ENCODE results near the gene LYPD5.

LYPD5 gene

GRCh38 chr19:43797118-43797517 is 5.1 kb downstream of the LYPD5 start:
- TF ChIP-seq, protein P1, sequence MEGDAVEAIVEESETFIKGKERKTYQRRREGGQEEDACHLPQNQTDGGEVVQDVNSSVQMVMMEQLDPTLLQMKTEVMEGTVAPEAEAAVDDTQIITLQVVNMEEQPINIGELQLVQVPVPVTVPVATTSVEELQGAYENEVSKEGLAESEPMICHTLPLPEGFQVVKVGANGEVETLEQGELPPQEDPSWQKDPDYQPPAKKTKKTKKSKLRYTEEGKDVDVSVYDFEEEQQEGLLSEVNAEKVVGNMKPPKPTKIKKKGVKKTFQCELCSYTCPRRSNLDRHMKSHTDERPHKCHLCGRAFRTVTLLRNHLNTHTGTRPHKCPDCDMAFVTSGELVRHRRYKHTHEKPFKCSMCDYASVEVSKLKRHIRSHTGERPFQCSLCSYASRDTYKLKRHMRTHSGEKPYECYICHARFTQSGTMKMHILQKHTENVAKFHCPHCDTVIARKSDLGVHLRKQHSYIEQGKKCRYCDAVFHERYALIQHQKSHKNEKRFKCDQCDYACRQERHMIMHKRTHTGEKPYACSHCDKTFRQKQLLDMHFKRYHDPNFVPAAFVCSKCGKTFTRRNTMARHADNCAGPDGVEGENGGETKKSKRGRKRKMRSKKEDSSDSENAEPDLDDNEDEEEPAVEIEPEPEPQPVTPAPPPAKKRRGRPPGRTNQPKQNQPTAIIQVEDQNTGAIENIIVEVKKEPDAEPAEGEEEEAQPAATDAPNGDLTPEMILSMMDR (IDR thresholded peaks at IDR 0.05; ENCODE audit: extremely low read depth, insufficient read depth, missing control alignments): no peak
- no peak for DNase-seq (ENCODE audit: low spot score)
- in situ Hi-C loops (cut with MboI; ENCODE audit: low pct_unique_long_range_greater_than_20kb, low sequenced_read_pairs, unreplicated experiment): no loop called here

DNA sequence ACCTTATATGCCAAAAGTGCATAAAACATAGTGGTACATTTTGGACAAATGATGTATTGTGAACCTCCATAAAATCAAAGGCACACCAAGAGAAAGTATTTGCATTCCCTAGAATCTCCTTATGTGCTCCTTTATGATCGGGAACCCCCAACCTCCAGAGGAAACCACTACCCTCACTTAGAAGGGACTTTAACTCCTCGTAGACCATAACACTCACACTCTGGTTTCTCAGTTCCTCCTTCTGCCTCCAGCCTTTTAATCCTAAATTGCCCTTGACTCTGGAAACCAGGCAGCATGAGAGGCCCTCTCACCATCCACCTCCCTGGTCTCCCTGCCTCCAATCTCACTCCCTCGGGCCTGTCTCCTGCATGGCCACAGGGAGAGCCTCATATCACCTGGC is 11.7 kb downstream of the LYPD5 start:
- TF ChIP-seq, protein P1 (IDR thresholded peaks at IDR 0.05; ENCODE audit: extremely low read depth, insufficient read depth, missing control alignments): no peak
- peak; percentile 39 for DNase-seq (ENCODE audit: low spot score)
- in situ Hi-C loops (cut with MboI; ENCODE audit: low pct_unique_long_range_greater_than_20kb, low sequenced_read_pairs, unreplicated experiment): no loop called here

DNA sequence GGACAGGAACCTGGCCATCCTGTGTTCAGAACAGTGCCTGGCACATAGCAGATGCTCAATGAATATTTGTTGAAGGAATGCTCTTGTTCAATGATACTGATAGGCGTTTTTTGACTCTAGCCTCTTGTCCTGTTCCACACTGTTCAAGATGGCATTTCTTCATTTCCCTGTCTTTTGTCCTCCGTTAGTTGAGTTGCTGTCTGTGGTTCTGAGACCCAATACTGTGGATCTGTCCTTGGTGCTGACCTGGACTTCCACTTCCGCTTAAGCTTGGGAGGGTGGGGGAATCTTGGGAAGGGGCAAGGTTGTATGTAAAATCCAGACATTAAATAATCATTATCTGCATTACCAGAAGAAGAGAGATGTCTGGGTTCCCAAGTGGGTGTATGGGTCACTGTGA is 13.2 kb downstream of the LYPD5 start:
- TF ChIP-seq, protein P1 (IDR thresholded peaks at IDR 0.05; ENCODE audit: extremely low read depth, insufficient read depth, missing control alignments): no peak
- no peak for DNase-seq (ENCODE audit: low spot score)
- in situ Hi-C loops (cut with MboI; ENCODE audit: low pct_unique_long_range_greater_than_20kb, low sequenced_read_pairs, unreplicated experiment): no loop called here

GRCh38 chr19:43786665-43787064 is 15.6 kb downstream of the LYPD5 start:
- in situ Hi-C loops (cut with MboI; ENCODE audit: low pct_unique_long_range_greater_than_20kb, low sequenced_read_pairs, unreplicated experiment): no loop called here
- TF ChIP-seq, protein P1 (IDR thresholded peaks at IDR 0.05; ENCODE audit: extremely low read depth, insufficient read depth, missing control alignments): no peak
- DNase-seq (ENCODE audit: low spot score): no peak

DNA sequence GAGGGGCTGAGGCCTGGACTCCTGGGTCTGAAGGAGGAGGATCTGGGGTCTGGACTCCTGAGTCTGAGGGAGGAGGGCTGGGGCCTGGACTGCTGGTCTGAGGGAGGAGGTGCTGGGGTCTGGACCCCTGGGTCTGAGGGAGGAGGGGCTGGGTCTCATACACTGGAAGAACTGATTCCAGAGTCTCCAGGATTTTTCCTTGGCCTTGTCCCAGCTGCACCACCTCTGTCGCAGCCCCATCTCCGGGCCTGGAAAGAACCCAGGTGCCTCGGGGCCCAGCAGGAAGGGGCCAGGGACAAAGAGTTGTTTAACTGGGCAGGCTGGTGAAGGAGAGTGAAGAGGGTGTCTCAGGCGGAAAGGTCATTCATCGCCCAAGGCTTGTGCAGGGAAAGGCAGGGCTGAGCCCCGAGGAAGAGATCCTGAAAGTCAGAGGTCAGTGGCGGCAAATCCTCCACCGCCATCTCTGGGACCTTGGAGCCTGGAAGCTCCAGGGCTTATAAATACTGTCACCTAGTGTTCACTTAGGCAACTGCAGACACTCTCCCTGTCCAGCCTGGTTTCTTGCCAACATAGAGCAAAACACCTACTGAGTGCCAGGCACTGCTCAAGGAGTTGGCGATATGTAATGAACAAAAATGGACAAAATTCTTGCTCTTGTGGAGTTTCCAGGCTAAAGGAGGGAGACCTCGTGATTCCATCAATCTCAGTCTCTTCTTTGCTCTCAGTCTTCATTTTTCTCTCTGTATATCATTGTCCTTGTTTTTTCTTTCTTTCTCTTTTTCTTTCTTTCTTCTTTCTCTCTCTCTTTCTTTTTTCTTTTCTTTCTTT is 17.1 kb downstream of the LYPD5 start:
- TF ChIP-seq, protein P1 (IDR thresholded peaks at IDR 0.05; ENCODE audit: extremely low read depth, insufficient read depth, missing control alignments): peak; percentile 94
- in situ Hi-C loops (cut with MboI; ENCODE audit: low pct_unique_long_range_greater_than_20kb, low sequenced_read_pairs, unreplicated experiment): loop anchor here (5.0 kb wide), 1 partner anchor 38 kb away; no protein-coding TSS in a partner anchor
- DNase-seq (ENCODE audit: low spot score): peak; percentile 74

GRCh38 chr19:43784241-43784980 is 17.8 kb downstream of the LYPD5 start:
- in situ Hi-C loops (cut with MboI; ENCODE audit: low pct_unique_long_range_greater_than_20kb, low sequenced_read_pairs, unreplicated experiment): loop anchor here (5.0 kb wide), 1 partner anchor 37 kb away; no protein-coding TSS in a partner anchor
- DNase-seq (ENCODE audit: low spot score): peak; percentile 53
- TF ChIP-seq, protein P1 (IDR thresholded peaks at IDR 0.05; ENCODE audit: extremely low read depth, insufficient read depth, missing control alignments): no peak

Data from GM13977 (cell line).